Activated CD4-positive, alpha-beta memory T cell treated with anti-CD3 and anti-CD28 coated beads for 36 hours (primary cell): ENCODE results near the gene DIAPH3. TPM values are rescaled to one million over a fixed set of nuclear protein-coding genes. Genes with fewer than 3 reads are reported as not detected.
"Not testable (repeated sequence)": the region's sequence is repeated elsewhere in the genome, so short reads cannot be mapped to it uniquely, and the experiment has no call there.

Experiments
- CTCF ChIA-PET: fragments of 350-600 bp; sonication (Branson Sonifier 250); formaldehyde crosslinking; loops from one replicate; lab custom pipeline; 2021; ENCODE audit warnings: antibody characterized with exemption, inconsistent platforms; lab: Charles Lee
- POLR2A ChIA-PET: fragments of 350-600 bp; sonication (Branson Sonifier 250); formaldehyde crosslinking; loops from one replicate; lab custom pipeline; 2021; ENCODE audit warnings: antibody characterized with exemption; lab: Charles Lee
- DNase-seq: peaks from one replicate; pipeline ENCODE4 v3.0.0-alpha.2; 2020
- H3K27ac Mint-ChIP-seq: one replicate; pipeline ENCODE4 v1.8.0; 2021; ENCODE audit warnings: mixed read lengths
- H3K27me3 Mint-ChIP-seq: one replicate; pipeline ENCODE4 v1.8.0; 2021; ENCODE audit warnings: mixed read lengths
- H3K36me3 Mint-ChIP-seq: one replicate; pipeline ENCODE4 v1.8.0; 2021; ENCODE audit warnings: mixed read lengths
- H3K4me1 Mint-ChIP-seq: one replicate; pipeline ENCODE4 v1.8.0; 2021; ENCODE audit warnings: low read depth, mixed read lengths
- H3K4me3 Mint-ChIP-seq: one replicate; pipeline ENCODE4 v1.8.0; 2021; ENCODE audit warnings: mild to moderate bottlenecking, mixed read lengths
- H3K9me3 Mint-ChIP-seq: one replicate; pipeline ENCODE4 v1.8.0; 2021; ENCODE audit warnings: mixed read lengths
- intact Hi-C: fragments of 100-400 bp; cut with micrococcal nuclease; formaldehyde crosslinking; loops from one replicate; pipeline ENCODE4 v1.15.1; 2023
- total RNA-seq, 2 experiments: library from RNA; stranded (reverse); gene quantifications; one replicate each; pipeline ENCODE4 v1.2.3, GENCODE V29; 2021

DIAPH3 gene
- total RNA-seq, 2 experiments from 2014 or later, result 31.3 to 31.9 TPM

DNA sequence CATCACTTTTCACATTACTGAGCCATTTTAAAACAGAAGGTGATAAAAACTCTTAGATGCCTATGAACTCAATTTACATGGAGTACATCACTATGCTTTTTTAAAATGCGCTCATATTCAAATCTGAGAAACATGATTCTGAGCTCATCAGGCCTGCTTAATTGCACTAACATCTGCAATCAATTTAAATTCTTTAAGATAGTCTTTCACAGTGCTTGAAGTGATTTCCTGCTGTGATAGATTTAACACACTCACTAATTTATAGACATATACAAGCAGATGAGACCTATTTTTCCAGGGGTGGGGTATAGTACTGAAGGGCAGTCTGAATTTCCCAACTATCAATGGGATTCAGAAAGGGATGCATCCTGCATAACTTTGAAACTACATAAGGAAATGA lies 82.9 kb downstream of the DIAPH3 start:
- no peaks in the 10 kb centered on the region for H3K27me3 Mint-ChIP-seq
- H3K36me3 Mint-ChIP-seq, result peaks cover 1% of the 10 kb centered on the region
- DNase-seq, result no peak
- intact Hi-C loops, result no loop called here
- CTCF ChIA-PET, result no interaction called here
- H3K4me1 Mint-ChIP-seq, result no peaks in the 10 kb centered on the region
- POLR2A ChIA-PET, result no interaction called here
- peaks cover 4% of the 10 kb centered on the region for H3K9me3 Mint-ChIP-seq
- no peak overlapping the region for H3K27ac Mint-ChIP-seq
- H3K4me3 Mint-ChIP-seq, result no peak overlapping the region

DNA sequence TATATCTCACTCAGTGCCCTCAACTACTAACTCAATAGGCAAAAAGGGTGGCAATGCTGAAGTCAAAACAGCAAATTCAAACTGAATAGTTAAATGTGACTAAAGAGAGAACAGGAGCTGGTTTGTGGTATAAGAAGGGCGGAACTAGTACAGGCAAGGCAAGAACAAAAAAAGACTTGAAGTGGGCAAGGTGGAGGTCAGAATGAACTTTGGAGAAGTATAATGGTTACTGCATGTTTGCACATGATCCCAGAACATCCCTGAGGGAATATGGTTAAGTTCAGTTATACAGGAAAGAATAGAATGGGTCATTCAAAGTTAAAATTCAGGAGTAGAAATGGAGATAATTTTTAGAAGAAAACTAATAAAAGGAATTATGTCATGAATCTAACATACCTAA lies 85.5 kb downstream of the DIAPH3 start:
- no peaks in the 10 kb centered on the region for H3K4me1 Mint-ChIP-seq
- H3K4me3 Mint-ChIP-seq, result no peak overlapping the region
- peaks cover 1% of the 10 kb centered on the region for H3K36me3 Mint-ChIP-seq
- no peak overlapping the region for H3K27ac Mint-ChIP-seq
- CTCF ChIA-PET, result no interaction called here
- intact Hi-C loops, result no loop called here
- peaks cover 4% of the 10 kb centered on the region for H3K9me3 Mint-ChIP-seq
- DNase-seq, result no peak
- POLR2A ChIA-PET, result no interaction called here
- no peaks in the 10 kb centered on the region for H3K27me3 Mint-ChIP-seq

DNA sequence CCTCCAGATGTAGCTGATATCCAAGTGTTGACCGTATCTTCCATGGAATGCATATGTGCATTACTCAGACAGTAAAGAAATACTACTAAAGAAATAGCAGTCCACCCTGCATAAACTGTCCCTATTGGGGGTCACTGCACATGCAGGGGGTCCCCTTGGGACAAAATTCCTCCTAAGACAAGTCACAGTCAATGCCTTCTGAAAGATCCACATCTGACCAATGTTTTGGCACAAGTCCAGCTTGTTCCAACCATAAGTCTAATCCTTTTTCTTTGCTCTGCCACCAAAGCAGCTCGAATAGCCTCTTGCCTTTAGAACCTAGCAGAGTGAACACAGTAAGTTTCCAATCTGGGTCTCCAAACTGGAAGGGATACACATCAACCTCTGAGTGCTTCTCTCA lies 87.9 kb downstream of the DIAPH3 start:
- H3K27ac Mint-ChIP-seq, result no peak overlapping the region
- H3K27me3 Mint-ChIP-seq, result no peaks in the 10 kb centered on the region
- ChIA-PET CTCF (no interaction called here), POLR2A (no interaction called here)
- H3K4me3 Mint-ChIP-seq, result no peak overlapping the region
- H3K36me3 Mint-ChIP-seq, result peaks cover 1% of the 10 kb centered on the region
- no peak for DNase-seq
- no peaks in the 10 kb centered on the region for H3K9me3 Mint-ChIP-seq
- intact Hi-C loops, result no loop called here
- H3K4me1 Mint-ChIP-seq, result no peaks in the 10 kb centered on the region

DNA sequence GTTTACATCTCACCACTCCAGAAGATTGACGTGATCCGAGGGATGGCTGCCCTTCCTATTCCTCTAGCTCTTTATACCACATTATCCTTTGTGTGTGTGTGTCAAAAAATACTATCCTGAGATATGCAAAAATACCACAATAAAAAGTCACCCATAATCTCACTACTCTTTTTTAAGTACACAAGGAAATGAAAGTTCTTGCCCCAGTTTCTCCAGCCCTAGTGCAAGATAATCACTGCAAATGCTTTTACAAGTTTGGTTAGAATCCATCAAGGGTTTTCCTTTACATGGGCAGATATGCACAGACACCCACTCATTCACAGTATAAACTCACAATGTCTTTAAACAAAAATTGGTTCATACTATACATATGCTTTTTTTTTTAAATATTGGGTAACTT lies 89.3 kb downstream of the DIAPH3 start:
- POLR2A ChIA-PET, result no interaction called here

DNA sequence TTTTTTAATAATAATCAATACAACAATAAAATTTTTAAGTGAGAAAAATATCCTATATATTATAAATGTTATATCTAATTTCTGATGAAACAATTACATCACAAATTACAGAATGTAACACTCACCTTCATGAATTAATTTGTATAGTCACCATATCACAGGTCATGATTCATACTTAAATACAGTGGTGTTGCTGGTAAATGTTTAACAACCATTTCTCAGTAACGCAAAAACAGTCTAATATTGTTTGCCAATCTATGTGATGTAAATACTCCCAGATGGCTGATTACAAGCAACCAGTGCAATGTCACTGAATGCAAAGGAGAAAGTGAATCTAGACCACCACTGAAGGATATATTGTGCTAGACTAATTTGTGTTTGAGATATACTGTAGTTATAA lies 97.5 kb downstream of the DIAPH3 start:
- peaks cover 3% of the 10 kb centered on the region for H3K4me1 Mint-ChIP-seq
- H3K36me3 Mint-ChIP-seq, result no peaks in the 10 kb centered on the region
- no peak for DNase-seq
- intact Hi-C loops, result no loop called here
- H3K27me3 Mint-ChIP-seq, result no peaks in the 10 kb centered on the region
- no peaks in the 10 kb centered on the region for H3K9me3 Mint-ChIP-seq
- ChIA-PET POLR2A (no interaction called here), CTCF (no interaction called here)
- H3K27ac Mint-ChIP-seq, result no peak overlapping the region
- no peak overlapping the region for H3K4me3 Mint-ChIP-seq

More for the DNA sequence above, 89.3 kb downstream of the DIAPH3 start:
- Mint-ChIP-seq H3K4me1 (no peaks in the 10 kb centered on the region), H3K36me3 (peaks cover 1% of the 10 kb centered on the region), H3K9me3 (no peaks in the 10 kb centered on the region), H3K27ac (no peak overlapping the region), H3K27me3 (no peaks in the 10 kb centered on the region), H3K4me3 (no peak overlapping the region)
- no peak for DNase-seq
- intact Hi-C loops, result no loop called here
- CTCF ChIA-PET, result no interaction called here

DNA sequence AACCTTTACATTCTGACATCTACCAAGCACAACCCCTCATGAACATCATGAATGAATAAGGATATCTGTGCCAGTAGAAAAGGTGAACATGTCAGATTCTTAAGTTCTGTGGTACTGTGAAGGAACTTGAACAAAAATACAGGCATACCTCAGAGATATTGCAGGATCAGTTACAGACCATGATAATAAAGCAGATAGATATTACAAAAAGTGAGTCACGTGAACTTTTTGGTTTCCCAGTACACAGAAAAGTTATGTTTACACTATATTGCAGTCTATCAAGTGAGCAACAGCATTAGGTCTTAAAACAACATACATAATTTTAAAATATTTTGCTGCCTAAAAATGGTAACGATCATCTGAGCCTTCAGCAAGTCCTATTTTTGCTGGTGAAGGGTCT lies 101.2 kb downstream of the DIAPH3 start:
- Mint-ChIP-seq H3K27ac (no peak overlapping the region), H3K36me3 (no peaks in the 10 kb centered on the region), H3K9me3 (no peaks in the 10 kb centered on the region), H3K27me3 (no peaks in the 10 kb centered on the region), H3K4me3 (no peak overlapping the region), H3K4me1 (peaks cover 3% of the 10 kb centered on the region)
- CTCF ChIA-PET, result no interaction called here
- no peak for DNase-seq
- POLR2A ChIA-PET, result no interaction called here
- intact Hi-C loops, result no loop called here

DNA sequence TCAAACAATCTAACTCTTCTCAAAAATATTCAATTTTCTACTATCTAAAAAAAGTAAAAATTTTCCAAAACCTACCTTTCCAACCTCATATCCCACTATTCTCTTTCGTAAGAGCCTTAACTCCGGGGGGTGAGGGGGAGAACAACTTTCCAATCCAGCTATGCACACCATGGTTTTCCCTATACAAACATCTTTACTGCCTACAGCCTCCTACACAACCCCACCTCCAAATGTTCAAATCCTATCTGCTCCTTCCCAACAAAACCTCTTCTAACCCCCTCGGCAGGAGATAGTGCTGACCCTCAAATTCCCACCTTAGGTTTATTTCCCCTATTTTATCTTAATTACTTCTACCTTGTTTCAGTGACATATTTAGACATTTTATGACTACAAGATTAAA lies 102.0 kb downstream of the DIAPH3 start:
- H3K4me3 Mint-ChIP-seq, result no peak overlapping the region
- no peaks in the 10 kb centered on the region for H3K36me3 Mint-ChIP-seq
- H3K9me3 Mint-ChIP-seq, result no peaks in the 10 kb centered on the region
- intact Hi-C loops, result no loop called here
- no peak overlapping the region for H3K27ac Mint-ChIP-seq
- H3K4me1 Mint-ChIP-seq, result peaks cover 3% of the 10 kb centered on the region
- CTCF ChIA-PET, result no interaction called here
- POLR2A ChIA-PET, result no interaction called here
- H3K27me3 Mint-ChIP-seq, result no peaks in the 10 kb centered on the region
- no peak for DNase-seq

DNA sequence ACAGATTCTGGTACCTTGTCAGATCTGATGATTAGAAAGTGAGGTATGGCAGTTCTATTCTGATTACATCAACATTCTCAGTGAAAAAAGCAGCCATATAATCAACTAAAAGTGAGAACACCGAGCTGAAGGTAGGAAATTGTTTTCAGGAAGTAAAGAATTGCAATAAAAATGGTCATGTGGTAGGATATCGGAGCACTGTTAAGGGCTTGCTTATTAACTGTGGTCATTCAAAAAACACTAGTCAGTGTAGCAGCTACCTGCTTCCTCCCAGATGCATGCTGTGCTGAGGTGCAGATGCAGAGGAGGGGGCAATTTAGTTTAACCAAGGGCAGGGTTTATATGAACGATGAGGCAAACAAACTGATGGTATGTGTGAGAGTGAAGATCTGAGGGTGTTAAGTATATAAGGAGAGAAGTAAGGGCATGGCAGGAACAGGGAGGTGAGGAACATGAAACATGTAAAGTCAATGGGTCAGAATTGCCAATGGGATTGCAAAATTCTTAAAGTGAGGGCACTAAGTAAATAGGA lies 111.9 kb downstream of the DIAPH3 start:
- Mint-ChIP-seq H3K4me1 (no peaks in the 10 kb centered on the region), H3K36me3 (no peaks in the 10 kb centered on the region), H3K27ac (no peak overlapping the region), H3K4me3 (no peak overlapping the region), H3K9me3 (no peaks in the 10 kb centered on the region), H3K27me3 (no peaks in the 10 kb centered on the region)
- CTCF ChIA-PET, result no interaction called here
- intact Hi-C loops, result no loop called here
- POLR2A ChIA-PET, result no interaction called here
- DNase-seq, result no peak

DNA sequence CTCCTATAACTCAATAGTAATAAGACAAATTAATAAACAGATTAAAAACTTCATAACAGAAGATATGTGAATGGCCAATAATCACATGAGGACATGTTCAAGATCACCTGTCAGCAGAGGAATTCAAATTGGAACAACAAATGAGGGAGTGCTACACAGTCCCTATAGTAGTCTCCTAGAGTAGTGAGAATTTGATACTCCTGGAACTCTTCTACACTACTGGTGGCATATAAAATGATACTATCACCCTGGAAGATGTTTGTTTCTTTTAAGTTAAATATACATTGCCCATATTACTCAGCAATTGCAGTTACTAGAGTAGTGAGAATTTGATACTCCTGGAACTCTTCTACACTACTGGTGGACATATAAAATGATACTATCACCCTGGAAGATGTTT lies 115.4 kb downstream of the DIAPH3 start:
- H3K27ac Mint-ChIP-seq, H3K36me3 Mint-ChIP-seq, H3K27me3 Mint-ChIP-seq, intact Hi-C loops, DNase-seq, POLR2A ChIA-PET, H3K4me1 Mint-ChIP-seq, CTCF ChIA-PET, H3K4me3 Mint-ChIP-seq, H3K9me3 Mint-ChIP-seq: not testable (repeated sequence)

DNA sequence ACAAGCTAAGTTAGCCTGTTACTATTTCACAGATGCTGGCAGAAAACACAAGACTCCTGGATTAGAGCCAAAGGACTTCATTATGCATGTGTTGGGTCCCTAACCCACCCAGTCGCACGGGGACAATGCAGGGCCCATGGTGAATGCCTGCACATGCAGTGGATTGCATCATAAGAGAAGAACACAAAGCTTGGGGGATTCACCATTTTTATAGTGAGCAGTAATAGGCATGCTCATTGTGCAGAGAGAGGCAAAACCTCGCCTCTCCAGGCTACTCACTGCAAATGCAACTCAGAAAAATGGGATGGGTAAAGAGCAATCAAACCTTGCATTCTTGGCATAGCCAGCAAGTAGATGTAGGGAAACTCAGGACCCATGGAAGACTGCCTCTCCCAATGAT lies 115.8 kb downstream of the DIAPH3 start:
- H3K4me3 Mint-ChIP-seq, result no peak overlapping the region
- CTCF ChIA-PET, result no interaction called here
- DNase-seq, result no peak

DNA sequence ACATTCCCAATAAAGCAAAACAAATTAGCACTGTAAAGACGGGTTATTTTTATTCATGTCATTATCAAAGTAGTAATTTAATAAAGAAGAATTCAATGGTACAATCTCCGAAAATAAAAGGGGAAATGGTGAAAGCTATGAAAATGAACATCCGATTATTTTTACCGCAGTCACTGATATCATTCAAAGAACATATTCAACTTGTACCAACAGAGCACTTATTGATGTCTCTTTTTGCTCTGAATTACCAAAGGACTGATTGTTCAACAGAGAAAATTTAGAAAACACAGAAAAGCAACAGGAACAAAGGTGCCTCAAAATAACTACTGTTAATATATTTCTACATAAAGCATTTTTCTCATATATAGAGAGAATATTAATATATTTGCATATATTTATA lies 119.4 kb downstream of the DIAPH3 start:
- H3K4me3 Mint-ChIP-seq, result no peak overlapping the region
- no peak for DNase-seq
- intact Hi-C loops, result no loop called here
- ChIA-PET POLR2A (no interaction called here), CTCF (no interaction called here)
- H3K27me3 Mint-ChIP-seq, result no peaks in the 10 kb centered on the region
- H3K4me1 Mint-ChIP-seq, result no peaks in the 10 kb centered on the region
- no peak overlapping the region for H3K27ac Mint-ChIP-seq
- peaks cover 3% of the 10 kb centered on the region for H3K9me3 Mint-ChIP-seq
- peaks cover 2% of the 10 kb centered on the region for H3K36me3 Mint-ChIP-seq

More for the DNA sequence above, 115.8 kb downstream of the DIAPH3 start:
- POLR2A ChIA-PET, result no interaction called here
- Mint-ChIP-seq H3K9me3 (peaks cover 3% of the 10 kb centered on the region), H3K27me3 (no peaks in the 10 kb centered on the region), H3K36me3 (no peaks in the 10 kb centered on the region), H3K27ac (no peak overlapping the region), H3K4me1 (no peaks in the 10 kb centered on the region)
- intact Hi-C loops, result no loop called here

DNA sequence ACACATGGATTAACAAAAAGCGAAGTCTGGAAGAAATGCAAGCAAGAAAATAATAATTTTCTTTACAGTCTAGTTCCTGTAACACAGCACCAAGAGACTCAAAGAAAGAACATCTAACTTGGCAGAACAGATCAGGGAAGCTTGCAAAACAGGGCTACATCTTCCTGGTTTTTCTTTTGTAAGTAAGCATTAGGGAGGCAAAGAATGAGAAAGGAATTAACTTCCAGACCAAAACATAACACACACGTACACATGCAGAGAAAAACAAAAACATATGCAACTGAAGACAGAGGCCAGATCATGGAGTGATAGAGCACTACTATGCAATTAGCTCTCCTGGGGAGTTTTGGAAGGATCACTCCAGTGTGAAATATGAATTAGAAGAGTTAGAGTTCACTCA lies 120.5 kb downstream of the DIAPH3 start:
- no peak for DNase-seq
- no peak overlapping the region for H3K4me3 Mint-ChIP-seq
- peaks cover 3% of the 10 kb centered on the region for H3K9me3 Mint-ChIP-seq
- intact Hi-C loops, result no loop called here
- H3K27ac Mint-ChIP-seq, result no peak overlapping the region
- CTCF ChIA-PET, result no interaction called here
- POLR2A ChIA-PET, result no interaction called here
- peaks cover 2% of the 10 kb centered on the region for H3K36me3 Mint-ChIP-seq
- no peaks in the 10 kb centered on the region for H3K27me3 Mint-ChIP-seq
- no peaks in the 10 kb centered on the region for H3K4me1 Mint-ChIP-seq

DNA sequence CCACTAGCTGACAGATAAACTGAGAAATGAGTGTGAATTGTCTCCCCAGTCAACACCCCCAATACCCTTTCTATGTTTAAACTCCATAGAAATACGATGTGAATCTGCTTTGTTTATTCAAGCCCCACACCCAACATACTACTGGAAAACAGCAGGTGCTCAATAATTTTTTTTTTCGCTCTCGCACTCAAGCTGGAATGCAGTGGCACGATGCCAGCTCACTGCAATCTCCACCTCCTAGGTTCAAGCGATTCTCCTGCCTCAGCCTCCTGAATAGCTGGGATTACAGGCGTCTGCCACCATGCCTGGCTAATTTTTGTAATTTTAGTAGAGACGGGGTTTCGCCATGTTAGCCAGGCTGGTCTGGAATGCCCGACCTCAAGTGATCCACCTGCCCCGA lies 123.1 kb downstream of the DIAPH3 start:
- H3K27ac Mint-ChIP-seq, H3K4me1 Mint-ChIP-seq, H3K4me3 Mint-ChIP-seq, H3K36me3 Mint-ChIP-seq, DNase-seq, POLR2A ChIA-PET, intact Hi-C loops, CTCF ChIA-PET, H3K27me3 Mint-ChIP-seq, H3K9me3 Mint-ChIP-seq: not testable (repeated sequence)
